ENCODE results near the gene SOCS1.

Gene SOCS1

DNA sequence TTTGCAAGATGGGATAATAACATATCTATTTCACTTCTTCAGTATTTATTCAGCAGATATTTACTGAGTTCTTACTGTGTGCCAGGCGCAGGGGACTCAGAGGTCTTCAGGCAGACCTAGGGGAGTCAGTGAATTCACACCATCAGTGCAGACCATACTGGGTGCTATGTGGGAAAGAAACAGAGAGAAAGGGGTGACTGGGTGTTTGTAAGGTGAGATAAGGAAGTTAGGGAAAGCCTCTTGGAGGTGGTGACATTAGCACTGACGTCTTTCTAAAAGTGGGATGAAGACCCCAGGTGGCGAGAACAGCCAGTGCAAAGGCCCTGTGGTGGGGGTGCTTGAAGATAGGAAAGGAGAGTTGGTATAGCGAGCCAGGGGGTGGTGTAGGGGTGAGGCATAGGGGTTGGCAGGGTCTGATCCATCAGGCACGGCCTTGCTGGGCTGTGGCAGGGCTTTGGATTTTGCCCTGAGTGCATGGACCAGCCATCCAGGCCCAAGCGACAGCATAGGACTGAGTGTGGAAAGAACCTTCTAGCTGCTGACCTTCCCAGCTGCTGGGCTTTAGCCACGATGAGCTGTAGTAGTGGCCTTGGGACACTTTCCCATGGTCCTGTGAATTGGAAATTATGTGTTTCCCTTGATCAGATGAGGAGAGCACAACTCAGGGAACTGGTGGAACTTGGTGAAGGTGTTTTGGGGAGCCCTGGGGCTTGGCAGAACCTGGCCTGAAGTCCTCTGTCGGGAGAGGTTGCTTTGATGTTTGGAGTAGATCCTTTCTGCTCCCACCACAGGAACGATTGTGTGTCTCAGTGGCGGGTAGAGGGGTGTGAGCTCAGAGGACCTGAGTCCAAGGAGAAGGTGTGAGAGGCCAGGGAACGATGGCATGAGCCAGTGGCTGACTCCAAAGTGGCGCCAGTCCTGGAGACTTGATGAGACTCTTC, 3.9 kb upstream of the SOCS1 start:
- DNase-seq, result no peak

GRCh38 chr16:11258553-11259492, 2.8 kb upstream of the SOCS1 start:
- peak; percentile 21 for DNase-seq

DNA sequence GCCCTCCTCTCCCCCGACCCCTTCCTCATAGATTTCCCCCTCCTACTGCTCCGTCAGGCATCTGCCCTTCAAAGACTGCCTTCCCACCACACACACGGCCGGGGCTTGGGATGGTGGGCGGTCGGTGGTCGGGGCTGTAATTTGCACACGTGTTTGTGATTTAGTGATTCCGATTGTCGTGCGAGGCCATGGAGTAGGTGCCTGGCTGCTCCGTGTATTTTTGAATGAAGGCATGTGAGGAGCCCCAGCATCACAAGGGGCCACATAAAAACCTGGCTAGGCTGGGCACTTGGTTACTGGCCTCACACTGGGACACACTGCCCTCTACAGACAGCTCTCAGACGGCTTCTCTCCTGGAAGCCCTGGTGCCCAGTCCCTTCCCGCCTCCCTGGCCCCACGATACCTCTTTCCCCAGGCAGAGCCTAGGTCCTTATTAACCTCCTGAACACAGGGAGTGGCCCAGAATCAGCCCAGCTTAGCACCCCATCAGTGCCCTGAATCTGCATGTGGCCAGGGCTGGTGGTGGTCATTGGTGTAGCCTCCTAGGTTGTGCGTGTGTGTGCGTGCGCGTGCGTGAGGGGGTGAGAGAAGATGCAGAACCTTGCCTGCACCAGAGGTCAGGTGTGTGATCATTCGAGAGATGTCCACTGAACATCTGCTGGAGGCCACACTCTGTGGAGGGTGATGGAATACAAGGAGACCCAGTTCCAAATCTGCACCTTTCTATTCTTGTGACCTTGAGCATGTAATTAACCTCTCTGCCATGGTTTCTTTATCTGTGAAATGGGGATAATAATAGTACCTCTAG, 1.3 kb upstream of the SOCS1 start:
- peak; percentile 63 for DNase-seq

- DNase-seq, result peak; percentile 50
Observed at GRCh38 chr16:11256661-11257130, 692 bp upstream of the SOCS1 start.

DNA sequence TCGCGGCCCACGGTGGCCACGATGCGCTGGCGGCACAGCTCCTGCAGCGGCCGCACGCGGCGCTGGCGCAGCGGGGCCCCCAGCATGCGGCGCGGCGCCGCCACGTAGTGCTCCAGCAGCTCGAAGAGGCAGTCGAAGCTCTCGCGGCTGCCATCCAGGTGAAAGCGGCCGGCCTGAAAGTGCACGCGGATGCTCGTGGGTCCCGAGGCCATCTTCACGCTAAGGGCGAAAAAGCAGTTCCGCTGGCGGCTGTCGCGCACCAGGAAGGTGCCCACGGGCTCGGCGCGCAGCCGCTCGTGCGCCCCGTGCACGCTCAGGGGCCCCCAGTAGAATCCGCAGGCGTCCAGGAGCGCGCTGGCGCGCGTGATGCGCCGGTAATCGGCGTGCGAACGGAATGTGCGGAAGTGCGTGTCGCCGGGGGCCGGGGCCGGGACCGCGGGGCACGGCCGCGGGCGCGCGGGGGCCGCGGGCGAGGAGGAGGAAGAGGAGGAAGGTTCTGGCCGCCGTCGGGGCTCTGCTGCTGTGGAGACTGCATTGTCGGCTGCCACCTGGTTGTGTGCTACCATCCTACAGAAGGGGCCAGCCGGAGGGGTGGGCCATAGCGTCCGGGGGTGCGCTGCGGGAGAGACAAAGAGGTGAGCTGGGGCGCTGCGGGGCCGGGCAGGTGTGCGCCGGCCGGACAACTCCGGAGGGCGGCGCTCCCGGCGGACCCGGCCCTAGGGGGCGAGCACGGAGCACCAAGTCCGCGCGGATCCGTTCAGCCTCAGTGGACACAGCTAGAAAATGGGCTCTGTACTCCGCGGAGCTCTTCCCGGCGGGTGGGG, 879 bp downstream of the SOCS1 start:
- peak; percentile 61 for DNase-seq

- peak; percentile 21 for DNase-seq
Observed at GRCh38 chr16:11253995-11254912, 1.8 kb downstream of the SOCS1 start.

DNA sequence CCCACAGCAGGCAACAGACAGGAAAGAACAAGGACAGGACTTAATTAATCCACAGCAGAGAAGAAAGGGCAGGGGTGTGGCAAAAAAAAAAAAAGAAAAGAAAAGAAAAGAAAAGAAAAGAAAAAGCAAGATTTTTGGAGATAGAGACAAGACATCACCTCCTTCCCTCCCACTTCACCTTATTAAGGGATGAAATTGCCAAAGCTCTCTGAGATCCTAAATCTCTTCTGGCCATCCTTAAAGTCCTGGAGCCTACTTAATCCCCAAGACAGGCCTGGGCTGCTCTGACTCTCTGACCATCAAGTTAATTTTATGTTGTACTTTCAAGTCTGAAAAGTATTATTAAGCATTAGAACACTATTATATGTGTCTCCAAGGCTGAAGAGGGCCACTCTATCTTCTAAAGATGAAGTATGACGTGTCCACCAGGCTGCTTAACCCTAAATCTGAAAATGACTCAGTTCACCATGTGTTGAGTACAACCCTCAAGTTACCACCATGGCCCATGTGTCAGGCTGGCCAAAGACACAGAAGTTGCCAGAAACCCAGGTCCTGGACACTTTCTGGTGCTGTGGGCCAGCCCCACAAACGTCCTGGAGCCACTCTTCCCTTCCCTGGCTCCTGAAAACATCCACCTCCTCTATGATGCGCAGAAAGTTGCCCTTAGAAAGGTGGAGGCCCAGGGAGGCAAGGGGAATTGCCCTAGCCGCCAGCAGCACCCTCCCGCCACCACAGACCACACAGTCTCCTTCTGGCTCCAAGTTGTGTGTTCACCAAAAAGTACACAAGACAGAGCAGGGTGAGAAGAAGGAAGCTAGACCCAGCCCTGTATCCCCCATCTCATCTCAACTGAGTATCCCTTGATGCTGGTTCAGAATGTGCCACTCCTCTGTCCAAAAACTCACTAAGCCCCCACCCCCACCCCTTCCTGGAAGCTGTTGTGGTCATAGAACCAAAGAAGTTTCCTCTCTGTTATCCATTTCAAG, 2.7 kb downstream of the SOCS1 start:
- DNase-seq, result peak; percentile 63

DNA sequence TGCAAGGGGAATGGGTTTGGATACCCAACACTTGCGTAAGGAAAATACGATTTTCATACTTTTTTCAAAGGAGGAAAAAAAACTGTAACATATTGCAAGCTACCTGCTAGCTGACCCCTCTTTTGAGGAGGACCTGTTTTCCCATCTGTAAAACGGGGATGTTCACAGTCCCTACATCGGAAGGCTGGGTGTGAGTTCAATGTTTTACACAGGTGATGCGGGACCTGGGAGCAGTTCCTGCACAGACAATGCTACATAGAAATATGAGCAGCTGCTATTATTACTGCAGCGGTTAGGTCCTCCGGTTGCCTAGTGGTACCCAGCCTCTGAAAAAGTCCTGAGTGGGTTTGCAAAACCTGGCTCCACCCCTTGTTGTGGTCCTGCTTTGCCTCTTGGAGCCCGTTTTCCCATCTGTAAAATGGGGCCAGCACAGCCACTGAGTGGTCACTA, 3.5 kb downstream of the SOCS1 start:
- DNase-seq, result peak; percentile 24

GRCh38 chr16:11251525-11252481, 4.2 kb downstream of the SOCS1 start:
- peak; percentile 81 for DNase-seq

- DNase-seq, result no peak
Observed at GRCh38 chr16:11250786-11251524, 5.0 kb downstream of the SOCS1 start.

DNA sequence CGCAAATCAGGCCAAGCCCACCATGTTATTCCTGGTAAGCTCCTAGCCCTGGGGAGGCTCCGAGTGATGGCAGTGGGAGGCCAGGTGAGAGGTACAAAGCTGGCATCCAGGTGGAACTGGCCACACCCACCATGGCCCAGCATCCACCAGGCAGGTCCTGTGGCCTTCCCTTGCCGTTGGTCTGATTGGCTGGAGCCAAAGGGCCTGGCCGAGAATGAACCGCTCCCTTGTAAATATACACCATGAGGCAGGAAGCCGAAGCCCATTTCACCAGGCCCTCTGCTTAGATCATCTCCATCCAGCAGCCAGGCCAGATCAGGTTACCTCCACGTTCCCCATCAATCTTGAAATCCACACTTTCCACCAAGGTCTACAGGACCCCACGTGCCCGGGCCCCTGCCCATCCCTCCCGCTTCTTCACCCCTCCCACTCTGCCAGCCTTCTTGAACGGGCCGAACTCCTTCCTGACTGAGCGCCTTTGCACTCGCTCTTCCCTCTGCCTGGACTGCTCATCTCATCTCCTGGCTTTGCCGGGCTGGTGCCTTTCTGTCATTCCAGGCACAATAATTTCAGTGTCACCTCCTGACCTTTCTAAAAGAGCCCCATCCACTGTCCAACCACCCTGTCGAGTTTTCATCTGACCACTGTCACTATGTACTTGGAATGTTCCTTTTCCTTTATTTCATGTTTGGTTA, 5.8 kb downstream of the SOCS1 start:
- DNase-seq, result no peak

GRCh38 chr16:11249233-11250061, 6.6 kb downstream of the SOCS1 start:
- no peak for DNase-seq

- no peak for DNase-seq
Observed at GRCh38 chr16:11248133-11248532, 7.9 kb downstream of the SOCS1 start.

DNA sequence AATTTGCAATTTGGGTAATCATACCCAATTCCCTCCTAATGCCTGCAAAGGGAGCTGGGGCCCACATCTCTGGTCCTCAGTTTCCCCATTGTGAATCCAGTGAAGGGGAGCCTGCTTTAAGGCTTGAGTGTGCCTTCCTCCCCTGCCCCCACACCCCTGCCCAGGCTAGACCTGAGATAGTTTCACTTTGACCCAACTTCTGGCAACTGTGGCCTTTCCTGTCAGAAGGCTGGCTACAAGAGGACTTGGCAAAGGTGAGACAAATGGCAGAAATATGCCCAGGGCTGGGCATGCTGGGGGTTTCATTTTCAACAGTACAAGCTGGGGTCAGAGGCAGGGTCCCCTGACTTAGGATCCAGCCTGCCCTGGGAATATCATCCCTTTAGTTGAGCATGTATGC, 10.0 kb downstream of the SOCS1 start:
- no peak for DNase-seq

GRCh38 chr16:11245222-11245737, 10.7 kb downstream of the SOCS1 start:
- DNase-seq, result no peak
